HAP-1 (cell line): ENCODE data around the gene DEFB110.
A peak's percentile ranks its signal among the peaks of the same experiment; 100 is the strongest.

Experiments used
- DNase-seq, 2 experiments: peaks; one replicate each; pipeline ENCODE4 v3.0.0-alpha.2; 2016 to 2020; ENCODE audit warnings: low spot score in 2 of 2
- H3K27me3 ChIP-seq: fragments of 250-450 bp; sonication (Bioruptor Pico); 2 replicates; pipeline ENCODE4 v1.5.1; 2020; ENCODE audit warnings: low read depth, mild to moderate bottlenecking, moderate library complexity
- H3K36me3 ChIP-seq: fragments of 250-450 bp; sonication (Bioruptor Pico); replicated peaks from 2 replicates; pipeline ENCODE4 v1.5.1; 2020; ENCODE audit warnings: mild to moderate bottlenecking
- H3K4me1 ChIP-seq: fragments of 250-450 bp; sonication (Bioruptor Pico); 2 replicates; pipeline ENCODE4 v1.5.1; 2020; ENCODE audit warnings: mild to moderate bottlenecking
- H3K4me3 ChIP-seq: fragments of 250-450 bp; sonication (Bioruptor Pico); 2 replicates; pipeline ENCODE4 v1.5.1; 2020; ENCODE audit warnings: mild to moderate bottlenecking, moderate library complexity
- H3K9me3 ChIP-seq: fragments of 250-450 bp; sonication (Bioruptor Pico); 2 replicates; pipeline ENCODE4 v1.5.1; 2020; ENCODE audit warnings: mild to moderate bottlenecking, moderate library complexity
- in situ Hi-C: fragments of 300-500 bp; cut with MboI; formaldehyde crosslinking; loops from 3 replicates; pipeline ENCODE4 v1.14.3; 2020; ENCODE audit warnings: low sequenced_read_pairs, inconsistent platforms, mixed read lengths

The DEFB110 gene

DNA sequence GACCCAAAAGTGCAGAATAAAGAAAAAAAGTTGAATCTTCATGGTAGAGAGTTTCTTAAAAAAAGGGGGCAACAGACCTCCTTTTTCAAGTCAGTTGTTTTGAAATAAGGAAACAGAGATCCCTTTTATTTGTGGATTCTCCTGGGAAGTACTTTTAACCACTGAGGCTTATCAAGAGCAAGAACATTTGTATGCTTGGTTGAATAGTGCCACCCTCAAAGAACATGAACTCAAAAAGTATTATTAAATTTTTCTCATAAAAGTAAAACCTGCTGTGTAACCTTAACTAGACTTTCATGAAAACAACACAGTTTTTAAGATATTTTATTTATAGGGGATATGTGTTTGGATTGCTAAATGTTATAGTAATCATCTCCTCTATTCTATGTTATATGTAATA, at the start of gene DEFB110:
Gene DEFB110 (minus strand): TSS at position 101 of the 400 bp plus-strand sequence. CDS start 59 bp downstream, at position 42.
- Histone ChIP-seq H3K9me3 (no peaks in the 10 kb centered on the region), H3K4me3 (no peak within 1 kb of the TSS), H3K4me1 (no peaks in the 10 kb centered on the region), H3K27me3 (no peaks in the 10 kb centered on the region), H3K36me3 (no peaks in the 10 kb centered on the region)
- in situ Hi-C loops: no loop called here
- no peak for DNase-seq

DNA sequence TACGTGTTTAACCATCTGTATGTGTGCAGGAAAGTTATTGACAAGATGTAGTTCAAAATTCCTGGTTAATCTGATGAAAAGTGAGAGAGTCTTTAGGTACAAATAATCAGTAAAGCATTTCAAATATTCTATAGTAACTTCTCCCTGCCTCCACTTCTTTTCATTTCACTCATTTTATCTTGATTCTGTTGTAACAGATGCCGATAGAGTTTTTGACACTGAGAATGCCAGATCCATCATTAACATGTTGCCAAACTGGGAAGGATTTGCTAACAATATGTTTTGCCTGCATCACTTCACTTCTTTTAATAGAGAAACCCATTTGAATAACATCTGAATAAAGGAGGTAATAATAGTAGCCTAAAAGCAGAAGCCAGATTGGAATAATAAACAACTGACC, 48.3 kb upstream of the DEFB110 start:
- in situ Hi-C loops: no loop called here
- no peaks in the 10 kb centered on the region for H3K36me3 ChIP-seq
- H3K4me3 ChIP-seq: no peak overlapping the region
- DNase-seq: no peak
- H3K4me1 ChIP-seq: no peaks in the 10 kb centered on the region
- H3K27me3 ChIP-seq: 0 out of 2 replicates have a peak, but pooled peaks cover 2% of the 10 kb centered on the region
- no peaks in the 10 kb centered on the region for H3K9me3 ChIP-seq

DNA sequence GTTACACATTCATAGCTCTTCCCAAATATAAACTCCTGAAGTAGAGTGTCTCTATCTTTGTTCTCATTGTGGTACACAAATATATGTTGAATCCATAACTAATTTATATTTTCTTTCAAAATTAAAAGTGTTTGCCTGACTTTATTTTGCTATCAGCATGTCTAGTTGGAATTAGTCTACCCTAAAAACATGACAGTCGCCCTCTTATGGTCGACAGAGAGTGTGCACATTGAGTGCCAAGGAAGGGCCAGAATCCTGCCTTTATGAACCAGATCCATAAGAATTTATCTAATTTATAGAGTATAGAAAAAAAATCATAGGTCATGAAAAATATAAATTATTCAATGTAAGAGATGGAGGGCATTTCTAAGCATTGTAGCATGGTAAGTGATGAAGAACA, 40.3 kb upstream of the DEFB110 start:
- Histone ChIP-seq H3K4me1 (no peaks in the 10 kb centered on the region), H3K4me3 (no peak overlapping the region), H3K27me3 (no peaks in the 10 kb centered on the region), H3K9me3 (no peaks in the 10 kb centered on the region), H3K36me3 (no peaks in the 10 kb centered on the region)
- in situ Hi-C loops: no loop called here
- peak; percentile 18 to 20 for DNase-seq

DNA sequence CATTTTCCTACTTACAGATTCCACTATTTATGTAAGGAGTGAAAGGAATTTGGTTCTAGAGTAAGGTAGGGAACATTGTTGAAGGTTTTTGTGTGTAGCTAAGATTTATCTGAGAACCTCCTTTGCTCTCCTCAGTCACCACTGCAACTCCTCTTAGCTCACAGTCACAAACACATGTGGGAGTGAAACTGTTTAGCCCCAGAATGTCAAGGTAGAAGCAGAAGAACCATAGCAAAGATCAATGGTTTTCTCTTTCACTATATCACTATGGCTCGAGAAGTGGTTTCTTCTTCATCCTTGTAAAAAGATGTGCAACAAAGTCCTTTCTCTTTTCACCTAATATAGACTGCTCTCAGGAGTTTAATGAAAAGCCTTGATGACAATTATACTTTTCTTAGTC, 34.4 kb upstream of the DEFB110 start:
- in situ Hi-C loops: no loop called here
- no peaks in the 10 kb centered on the region for H3K9me3 ChIP-seq
- no peaks in the 10 kb centered on the region for H3K36me3 ChIP-seq
- 0 out of 2 replicates have a peak, but pooled peaks cover 2% of the 10 kb centered on the region for H3K27me3 ChIP-seq
- no peaks in the 10 kb centered on the region for H3K4me1 ChIP-seq
- H3K4me3 ChIP-seq: no peak overlapping the region
- no peak for DNase-seq

DNA sequence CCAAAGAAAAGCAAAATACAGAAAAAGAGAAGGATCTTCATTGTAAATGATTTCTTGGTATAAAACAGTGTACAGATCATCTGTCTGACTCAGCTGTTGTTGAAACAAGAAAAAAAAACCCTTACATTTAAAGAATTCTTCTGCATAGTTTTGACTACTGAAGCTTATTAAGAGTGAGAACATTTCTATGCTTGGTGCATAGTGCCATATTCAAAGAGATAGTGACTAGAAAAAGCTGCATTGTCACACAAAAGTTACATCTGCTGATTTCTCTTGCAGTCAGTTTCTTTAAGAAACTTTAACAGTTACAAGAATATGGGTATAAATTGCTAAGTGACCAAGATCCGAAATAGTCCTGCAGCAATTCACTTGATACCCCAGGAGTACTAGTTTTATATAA, 28.0 kb upstream of the DEFB110 start, which contains the start of gene DEFB112:
Gene DEFB112 (minus strand): TSS at position 101 of the 400 bp plus-strand sequence. CDS start 60 bp downstream, at position 41.
- Histone ChIP-seq H3K36me3 (no peaks in the 10 kb centered on the region), H3K4me1 (no peaks in the 10 kb centered on the region), H3K27me3 (0 out of 2 replicates have a peak, but pooled peaks cover 2% of the 10 kb centered on the region), H3K4me3 (no peak within 1 kb of the TSS), H3K9me3 (no peaks in the 10 kb centered on the region)
- in situ Hi-C loops: no loop called here
- no peak for DNase-seq

DNA sequence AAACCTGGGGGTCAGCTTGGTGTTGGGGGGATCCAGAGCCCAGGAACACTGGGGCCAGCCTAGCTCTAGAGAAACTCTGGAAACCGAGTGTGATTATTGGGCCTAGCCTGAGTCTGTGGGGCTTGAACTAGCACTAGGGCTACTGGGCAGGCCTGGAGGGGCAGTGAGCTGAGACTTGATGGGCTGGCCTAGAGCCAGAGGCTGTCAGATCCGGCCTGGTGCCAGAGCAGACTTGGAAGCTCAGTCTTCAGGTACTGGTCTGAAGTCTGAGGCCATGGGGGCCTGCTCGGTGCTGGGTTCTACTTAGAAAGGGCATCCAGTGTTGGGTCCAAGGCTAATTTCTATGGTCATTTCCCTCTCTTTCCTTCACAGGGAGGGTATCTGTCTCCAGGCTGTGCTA, 25.2 kb upstream of the DEFB110 start:
- H3K27me3 ChIP-seq: no peaks in the 10 kb centered on the region
- no peak for DNase-seq
- in situ Hi-C loops: no loop called here
- H3K9me3 ChIP-seq: no peaks in the 10 kb centered on the region
- H3K4me3 ChIP-seq: no peak overlapping the region
- no peaks in the 10 kb centered on the region for H3K36me3 ChIP-seq
- no peaks in the 10 kb centered on the region for H3K4me1 ChIP-seq

DNA sequence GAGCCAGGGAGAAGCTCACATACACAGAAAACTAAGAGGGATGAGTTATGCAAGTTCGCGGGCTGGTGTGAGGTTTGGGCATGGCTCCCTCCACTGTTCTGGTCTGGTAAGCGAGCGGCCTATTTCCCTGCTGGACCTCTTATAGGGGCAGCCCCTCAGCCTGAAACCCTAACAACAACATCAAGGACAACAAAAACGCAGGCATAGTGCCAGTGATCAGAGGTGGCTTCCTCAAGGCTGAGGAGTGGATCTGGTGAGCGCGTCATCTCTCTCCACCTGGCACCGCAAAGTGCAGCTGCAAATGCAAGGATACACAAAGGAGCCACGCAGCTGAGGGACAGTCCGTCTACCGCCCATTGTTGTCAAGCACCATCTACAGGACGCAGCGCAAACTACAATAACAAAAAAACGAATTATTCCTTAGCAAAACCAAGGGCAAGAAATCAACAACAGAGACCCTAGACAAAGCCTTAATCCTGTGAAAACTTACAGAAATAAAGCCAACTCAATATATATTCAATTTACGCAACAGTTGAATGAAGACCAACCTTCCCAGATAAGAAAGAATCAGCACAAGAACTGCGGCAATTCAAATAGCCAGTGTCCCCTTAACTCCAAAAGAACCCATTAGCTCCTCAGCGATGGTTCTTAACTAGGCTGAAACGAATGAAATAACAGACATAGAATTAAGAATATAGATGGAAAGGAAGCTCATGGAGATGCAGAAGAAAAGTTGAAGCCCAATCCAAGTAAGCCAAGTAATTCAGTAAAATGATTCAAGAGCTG, 9.2 kb upstream of the DEFB110 start:
- Histone ChIP-seq H3K27me3 (no peaks in the 10 kb centered on the region), H3K4me1 (no peaks in the 10 kb centered on the region), H3K36me3 (no peaks in the 10 kb centered on the region), H3K4me3 (no peak overlapping the region), H3K9me3 (no peaks in the 10 kb centered on the region)
- DNase-seq: peak; percentile 42 to 55
- in situ Hi-C loops: no loop called here

DNA sequence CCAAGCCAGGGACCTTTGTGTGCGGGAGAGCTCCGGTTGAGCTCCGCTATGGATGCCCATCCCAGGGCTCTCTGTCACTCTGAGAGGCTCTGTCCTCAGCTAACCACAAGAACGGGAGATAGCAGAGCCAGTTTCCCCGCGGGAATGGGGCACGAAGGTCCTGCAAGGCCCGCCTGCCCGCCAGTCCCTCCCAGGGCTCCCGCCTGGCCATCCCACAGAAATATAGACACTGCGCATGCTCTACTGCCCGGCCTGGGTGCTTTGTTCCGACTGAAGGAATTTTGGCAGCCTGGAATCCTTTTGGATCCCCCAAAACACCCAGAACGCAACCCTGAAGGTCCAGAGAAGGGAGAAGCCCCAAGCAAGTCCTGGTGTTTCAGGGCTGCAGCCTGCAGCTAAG, 8.6 kb upstream of the DEFB110 start:
- in situ Hi-C loops: no loop called here
- Histone ChIP-seq H3K36me3 (no peaks in the 10 kb centered on the region), H3K9me3 (no peaks in the 10 kb centered on the region), H3K4me3 (no peak overlapping the region), H3K4me1 (no peaks in the 10 kb centered on the region), H3K27me3 (no peaks in the 10 kb centered on the region)
- no peak for DNase-seq

DNA sequence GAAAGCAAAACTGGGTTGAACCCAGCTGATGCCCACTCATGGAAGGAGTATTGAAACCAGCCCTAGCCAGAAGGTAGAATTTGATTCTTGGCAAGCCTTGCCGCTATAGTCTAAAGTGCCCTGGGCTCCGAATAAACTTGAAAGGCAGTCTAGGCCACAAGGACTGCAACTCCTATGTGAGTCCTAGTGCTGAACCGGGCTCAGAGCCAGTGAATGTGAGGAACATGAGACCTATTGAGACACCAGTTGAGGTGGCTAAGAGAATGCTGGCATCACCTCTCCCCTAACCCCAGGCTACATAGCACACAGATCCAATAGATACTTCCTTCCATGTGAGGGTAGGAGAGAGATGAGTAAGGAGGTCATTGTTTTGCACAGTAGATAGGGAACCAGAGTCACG, 3.5 kb upstream of the DEFB110 start:
- H3K4me1 ChIP-seq: no peaks in the 10 kb centered on the region
- H3K36me3 ChIP-seq: no peaks in the 10 kb centered on the region
- H3K27me3 ChIP-seq: no peaks in the 10 kb centered on the region
- in situ Hi-C loops: no loop called here
- H3K4me3 ChIP-seq: no peak overlapping the region
- no peaks in the 10 kb centered on the region for H3K9me3 ChIP-seq
- DNase-seq: no peak

DNA sequence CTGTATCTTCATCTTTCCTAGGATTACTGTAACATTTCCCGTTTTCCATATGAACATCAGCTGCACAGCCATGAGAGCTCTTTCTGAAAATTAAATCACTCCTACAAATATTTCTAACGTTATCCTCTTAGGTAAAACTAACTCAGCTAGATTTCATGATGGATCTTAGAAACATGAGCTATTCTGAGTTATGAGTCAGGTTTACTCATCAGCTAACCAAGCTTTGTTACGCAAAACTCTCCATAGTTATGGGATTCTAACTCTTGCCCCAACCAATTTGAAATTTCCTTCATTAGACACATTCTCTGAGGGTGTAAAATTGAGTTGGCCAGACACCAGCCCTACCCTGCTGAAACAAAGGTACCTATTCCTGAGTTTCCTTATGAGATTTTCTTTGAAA, 14.0 kb downstream of the DEFB110 start:
- Histone ChIP-seq H3K4me1 (no peaks in the 10 kb centered on the region), H3K27me3 (no peaks in the 10 kb centered on the region), H3K36me3 (no peaks in the 10 kb centered on the region), H3K4me3 (no peak overlapping the region), H3K9me3 (no peaks in the 10 kb centered on the region)
- no peak for DNase-seq
- in situ Hi-C loops: no loop called here

DNA sequence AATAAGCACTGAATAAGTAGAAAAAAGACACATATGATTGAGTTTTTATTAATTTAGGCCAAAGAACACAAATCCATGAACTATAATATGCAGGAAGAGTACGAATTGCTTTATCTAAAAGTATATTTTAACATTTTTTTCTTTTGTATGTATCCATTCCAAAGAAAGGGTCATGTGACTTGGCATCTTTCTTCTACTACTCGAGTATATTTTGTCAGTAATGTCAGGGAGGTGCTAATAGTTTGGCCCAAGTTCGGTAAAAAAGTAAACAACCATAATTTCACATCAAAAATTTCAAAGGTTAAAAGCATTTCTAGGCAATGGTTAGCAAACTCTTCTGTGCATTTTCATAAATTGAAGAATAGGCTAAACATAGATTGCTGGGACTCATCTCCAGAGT, 18.7 kb downstream of the DEFB110 start:
- DNase-seq: no peak
- Histone ChIP-seq H3K9me3 (no peaks in the 10 kb centered on the region), H3K4me1 (no peaks in the 10 kb centered on the region), H3K36me3 (no peaks in the 10 kb centered on the region), H3K27me3 (no peaks in the 10 kb centered on the region), H3K4me3 (no peak overlapping the region)
- in situ Hi-C loops: no loop called here

DNA sequence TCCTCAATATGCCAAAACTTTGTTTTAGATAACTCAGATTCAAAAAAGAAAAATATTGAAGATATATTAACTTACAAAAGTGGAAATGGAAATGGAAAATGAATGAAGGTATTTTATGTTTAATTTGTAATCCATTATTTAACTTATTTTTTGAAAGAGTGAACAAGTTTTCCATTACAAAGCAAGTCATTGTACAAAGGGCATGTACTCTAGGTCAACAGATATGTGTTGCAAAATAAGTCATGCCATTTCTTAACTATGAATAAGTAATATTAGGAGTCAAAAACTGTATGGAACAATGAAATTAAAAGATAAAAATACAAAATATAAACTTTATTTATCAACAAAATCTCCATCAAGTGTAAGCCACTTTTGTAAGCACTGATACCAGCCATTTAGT, 26.5 kb downstream of the DEFB110 start:
- no peaks in the 10 kb centered on the region for H3K9me3 ChIP-seq
- in situ Hi-C loops: no loop called here
- no peak for DNase-seq
- no peak overlapping the region for H3K4me3 ChIP-seq
- H3K36me3 ChIP-seq: no peaks in the 10 kb centered on the region
- H3K27me3 ChIP-seq: no peaks in the 10 kb centered on the region
- H3K4me1 ChIP-seq: no peaks in the 10 kb centered on the region

DNA sequence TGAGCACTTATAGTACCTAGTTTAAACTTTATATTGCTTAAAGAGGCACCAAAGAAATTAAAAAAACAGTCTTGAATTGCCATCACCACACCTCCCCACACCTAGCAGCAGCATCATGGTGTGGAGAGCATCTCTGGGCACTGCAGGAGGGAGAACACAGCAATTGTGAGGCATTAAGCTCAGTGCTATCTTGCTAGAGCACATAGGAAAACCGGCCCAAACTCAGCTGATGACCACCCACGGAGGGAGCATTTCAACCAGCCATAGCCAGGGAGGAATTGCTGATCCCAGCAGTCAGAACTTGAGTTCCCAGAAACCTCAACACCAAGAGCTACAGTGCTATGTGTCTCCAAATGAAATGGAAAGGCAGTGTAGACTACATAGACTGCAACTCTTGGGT, 32.9 kb downstream of the DEFB110 start:
- no peak for DNase-seq
- no peaks in the 10 kb centered on the region for H3K9me3 ChIP-seq
- H3K27me3 ChIP-seq: no peaks in the 10 kb centered on the region
- H3K4me1 ChIP-seq: no peaks in the 10 kb centered on the region
- H3K36me3 ChIP-seq: no peaks in the 10 kb centered on the region
- in situ Hi-C loops: no loop called here
- no peak overlapping the region for H3K4me3 ChIP-seq

DNA sequence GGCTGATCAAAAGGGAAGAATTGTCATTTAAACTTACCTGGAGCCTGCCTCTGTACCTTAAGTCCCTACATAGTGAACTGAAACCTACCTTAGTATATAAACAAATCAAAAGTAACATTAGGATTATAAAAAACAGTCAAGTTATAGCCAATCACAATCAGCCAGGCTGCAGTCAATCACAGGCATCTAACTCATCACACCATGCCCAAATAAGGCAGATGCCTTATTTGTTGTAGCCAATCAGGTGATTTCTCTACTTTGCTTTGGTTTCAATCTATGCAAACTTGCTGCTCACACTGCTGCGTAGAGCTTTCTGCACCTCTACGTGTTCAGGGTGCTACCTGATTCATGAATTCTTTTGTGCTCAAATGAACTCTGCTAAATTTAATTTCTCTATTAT, 34.0 kb downstream of the DEFB110 start:
- in situ Hi-C loops: no loop called here
- Histone ChIP-seq H3K36me3 (no peaks in the 10 kb centered on the region), H3K4me1 (no peaks in the 10 kb centered on the region), H3K9me3 (no peaks in the 10 kb centered on the region), H3K27me3 (no peaks in the 10 kb centered on the region), H3K4me3 (no peak overlapping the region)
- no peak for DNase-seq

DNA sequence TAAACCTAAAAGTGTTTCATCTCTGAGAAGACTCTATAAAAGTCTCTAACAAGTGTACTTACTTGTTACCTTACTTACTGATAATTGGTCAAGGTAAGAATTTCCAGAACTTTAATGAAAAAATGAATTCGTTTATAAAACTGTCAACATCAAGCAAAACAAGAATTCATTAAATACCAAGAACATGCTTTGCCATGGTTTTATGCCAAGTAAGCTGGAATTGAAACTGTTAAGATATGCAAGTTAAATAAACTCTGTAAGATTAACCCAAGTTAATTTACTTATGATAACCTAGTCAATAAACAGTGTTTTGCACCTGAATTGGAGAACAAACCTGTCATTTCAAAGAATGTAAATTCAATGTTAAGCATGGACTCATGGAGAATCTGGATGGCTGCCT, 35.2 kb downstream of the DEFB110 start:
- no peaks in the 10 kb centered on the region for H3K9me3 ChIP-seq
- H3K4me1 ChIP-seq: no peaks in the 10 kb centered on the region
- in situ Hi-C loops: no loop called here
- no peaks in the 10 kb centered on the region for H3K27me3 ChIP-seq
- DNase-seq: no peak
- H3K4me3 ChIP-seq: no peak overlapping the region
- H3K36me3 ChIP-seq: no peaks in the 10 kb centered on the region
